Cardiac fibroblast (primary cell): ENCODE results near the gene FCHO2.
"Not testable (repeated sequence)": the region's sequence is repeated elsewhere in the genome, so short reads cannot be mapped to it uniquely, and the experiment has no call there.

Source experiments
- DNase-seq, 2 donors: peaks; one replicate each; pipeline versions ENCODE4 v3.0.0 to v3.0.0-alpha.2; 2010; ENCODE audit warnings: low read depth in 2 of 2
- H3K4me3 ChIP-seq, 2 donors: replicated peaks in 1 of 2; 1 replicate in 1 of 2; 2 replicates in 1 of 2; pipeline ENCODE4 v1.5.1; 2011; ENCODE audit warnings: low read depth in 2 of 2, low read length in 2 of 2, mild to moderate bottlenecking in 2 of 2, moderate library complexity in 1 of 2
- TF ChIP-seq, protein P1 (sequence below): IDR thresholded peaks from one replicate; pipeline ENCODE4 v1.5.1; 2011; ENCODE audit warnings: low read depth, mild to moderate bottlenecking, low read length, inconsistent platforms

The FCHO2 gene

DNA sequence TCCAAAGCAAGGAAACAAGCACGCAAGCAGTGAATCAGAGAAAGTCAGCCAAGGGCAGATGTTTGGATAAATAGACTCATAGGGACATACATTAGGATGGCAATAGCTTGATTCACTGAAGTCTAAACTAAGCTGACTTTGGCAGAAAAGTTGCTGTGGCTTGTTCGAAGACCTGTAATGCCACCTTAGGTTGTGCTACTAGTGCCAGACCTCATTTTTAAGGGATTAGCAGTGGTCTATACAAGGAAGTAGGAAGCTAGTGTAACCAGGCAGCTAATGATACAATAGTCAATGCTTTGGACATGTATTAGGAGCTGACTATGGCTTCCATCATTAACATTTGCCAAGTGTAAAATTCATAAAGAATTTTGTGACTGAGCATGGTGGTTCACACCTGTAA, 63.1 kb downstream of the FCHO2 start:
- TF ChIP-seq, protein P1, sequence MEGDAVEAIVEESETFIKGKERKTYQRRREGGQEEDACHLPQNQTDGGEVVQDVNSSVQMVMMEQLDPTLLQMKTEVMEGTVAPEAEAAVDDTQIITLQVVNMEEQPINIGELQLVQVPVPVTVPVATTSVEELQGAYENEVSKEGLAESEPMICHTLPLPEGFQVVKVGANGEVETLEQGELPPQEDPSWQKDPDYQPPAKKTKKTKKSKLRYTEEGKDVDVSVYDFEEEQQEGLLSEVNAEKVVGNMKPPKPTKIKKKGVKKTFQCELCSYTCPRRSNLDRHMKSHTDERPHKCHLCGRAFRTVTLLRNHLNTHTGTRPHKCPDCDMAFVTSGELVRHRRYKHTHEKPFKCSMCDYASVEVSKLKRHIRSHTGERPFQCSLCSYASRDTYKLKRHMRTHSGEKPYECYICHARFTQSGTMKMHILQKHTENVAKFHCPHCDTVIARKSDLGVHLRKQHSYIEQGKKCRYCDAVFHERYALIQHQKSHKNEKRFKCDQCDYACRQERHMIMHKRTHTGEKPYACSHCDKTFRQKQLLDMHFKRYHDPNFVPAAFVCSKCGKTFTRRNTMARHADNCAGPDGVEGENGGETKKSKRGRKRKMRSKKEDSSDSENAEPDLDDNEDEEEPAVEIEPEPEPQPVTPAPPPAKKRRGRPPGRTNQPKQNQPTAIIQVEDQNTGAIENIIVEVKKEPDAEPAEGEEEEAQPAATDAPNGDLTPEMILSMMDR, result no peak
- no peak overlapping the region for H3K4me3 ChIP-seq
- DNase-seq, result no peak

GRCh38 chr5:73019766-73020165, 63.9 kb downstream of the FCHO2 start:
- DNase-seq, result no peak
- TF ChIP-seq, protein P1, result no peak
- H3K4me3 ChIP-seq, result no peak overlapping the region

GRCh38 chr5:73022471-73023169, 66.8 kb downstream of the FCHO2 start:
- TF ChIP-seq, protein P1, result no peak
- DNase-seq, result no peak
- H3K4me3 ChIP-seq, result no peak overlapping the region

DNA sequence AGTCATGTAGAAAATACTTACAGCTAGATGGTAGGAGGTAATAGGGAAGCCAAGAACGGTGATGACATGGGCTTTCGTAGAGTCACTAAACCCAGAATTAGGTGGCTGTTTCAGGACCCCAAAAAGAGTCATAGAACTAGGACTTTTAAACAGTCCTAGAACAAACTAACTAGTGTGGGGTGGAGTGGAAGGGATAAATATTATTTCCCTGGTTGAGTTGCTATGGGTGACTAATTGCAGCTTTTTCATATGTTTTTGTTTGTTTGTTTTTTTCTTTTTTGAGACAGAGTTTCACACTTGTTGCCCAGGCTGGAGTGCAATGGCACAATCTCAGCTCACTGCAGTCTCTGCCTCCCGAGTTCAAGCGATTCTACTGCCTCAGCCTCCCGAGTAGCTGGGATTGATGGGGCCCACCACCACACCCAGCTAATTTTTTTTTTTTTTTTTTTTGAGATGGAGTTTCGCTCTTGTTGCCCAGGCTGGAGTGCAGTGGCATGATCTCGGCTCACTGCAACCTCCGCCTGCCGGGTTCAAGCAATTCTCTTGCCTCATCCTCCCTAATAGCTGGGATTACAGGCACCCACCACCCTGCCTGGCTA, 69.2 kb downstream of the FCHO2 start:
- DNase-seq, result peak in 1 of 2 donors; percentile 39
- H3K4me3 ChIP-seq, result not testable (repeated sequence)

DNA sequence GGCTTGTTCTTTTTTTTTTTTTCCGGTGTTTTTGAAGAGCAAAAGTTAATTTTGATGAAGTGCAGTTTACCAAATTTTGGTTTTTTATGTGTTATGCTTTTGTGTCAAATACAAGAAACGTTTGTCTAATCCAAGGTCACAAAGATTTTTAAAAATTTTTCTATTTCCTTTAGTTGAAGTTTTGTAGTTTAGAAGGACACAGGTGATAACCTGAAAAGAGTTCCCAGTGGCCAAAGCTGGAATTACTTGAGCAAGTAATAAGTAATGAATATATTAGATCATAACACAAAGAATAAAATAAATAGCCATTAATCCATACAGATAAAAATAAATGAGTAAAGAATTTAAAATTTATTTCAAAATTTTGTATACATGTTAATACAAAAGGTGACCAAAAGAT, 71.5 kb downstream of the FCHO2 start:
- H3K4me3 ChIP-seq, result no peak overlapping the region
- no peak for DNase-seq
- TF ChIP-seq, protein P1, result no peak

DNA sequence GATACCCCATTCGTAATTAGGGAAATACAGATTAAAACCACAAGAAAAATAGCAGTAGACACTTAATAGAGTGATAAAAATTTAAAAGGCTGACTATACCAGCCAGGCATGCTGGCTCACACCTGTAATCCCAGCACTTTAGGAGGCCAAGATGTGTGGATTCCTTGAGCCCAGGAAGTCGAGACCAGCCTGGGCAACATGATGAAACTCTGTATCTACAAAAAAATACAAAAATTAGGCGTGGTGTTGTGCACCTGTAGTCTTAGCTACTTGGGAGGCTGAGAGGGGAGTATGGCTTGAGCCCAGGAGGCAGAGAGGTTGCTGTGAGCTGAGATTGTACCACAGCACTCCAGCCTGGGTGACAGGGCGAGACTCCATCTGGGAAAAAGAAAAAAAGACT, 72.0 kb downstream of the FCHO2 start:
- TF ChIP-seq, protein P1, result no peak
- H3K4me3 ChIP-seq, result no peak overlapping the region
- DNase-seq, result no peak

DNA sequence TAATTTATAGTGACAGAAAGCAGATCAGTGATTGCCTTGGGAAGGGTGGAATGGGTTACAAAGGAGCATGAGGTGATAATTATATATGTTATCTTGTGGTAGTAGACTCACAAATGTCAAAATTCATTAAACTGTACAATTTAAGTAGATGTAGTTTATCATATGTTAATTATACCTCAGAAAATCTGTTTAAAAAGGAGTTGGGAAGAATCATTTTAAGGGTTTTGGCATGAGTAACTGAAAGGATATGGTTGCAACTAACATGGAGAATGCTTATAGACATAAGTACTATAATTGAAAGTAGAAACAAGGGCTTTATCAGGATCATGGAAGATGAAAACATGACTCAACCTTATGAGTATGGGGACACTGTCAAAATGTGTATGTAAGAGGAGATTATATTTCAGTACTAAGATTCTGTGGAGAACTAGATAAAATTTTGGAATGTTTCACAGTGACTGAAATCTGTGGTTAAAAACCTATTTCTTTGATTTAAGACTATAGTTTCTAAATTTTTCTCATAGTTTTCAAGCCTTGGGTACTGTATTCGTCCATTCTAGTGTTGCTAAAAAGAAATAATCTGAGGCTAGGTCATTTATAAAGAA, 73.3 kb downstream of the FCHO2 start:
- H3K4me3 ChIP-seq, result no peak overlapping the region
- TF ChIP-seq, protein P1, result no peak
- peak; percentile 12 to 42 for DNase-seq
